NCI-H2029 treated with DMSO at 0.1 percent for 48 hours (cell line): Measurements from ENCODE around the gene ADAM22.
"Not testable (repeated sequence)": the region's sequence is repeated elsewhere in the genome, so short reads cannot be mapped to it uniquely, and the experiment has no call there.

Experiments
- DNase-seq: peaks from one replicate; lab custom pipeline; 2025; lab: John Stamatoyannopoulos, UW

Gene ADAM22

DNA sequence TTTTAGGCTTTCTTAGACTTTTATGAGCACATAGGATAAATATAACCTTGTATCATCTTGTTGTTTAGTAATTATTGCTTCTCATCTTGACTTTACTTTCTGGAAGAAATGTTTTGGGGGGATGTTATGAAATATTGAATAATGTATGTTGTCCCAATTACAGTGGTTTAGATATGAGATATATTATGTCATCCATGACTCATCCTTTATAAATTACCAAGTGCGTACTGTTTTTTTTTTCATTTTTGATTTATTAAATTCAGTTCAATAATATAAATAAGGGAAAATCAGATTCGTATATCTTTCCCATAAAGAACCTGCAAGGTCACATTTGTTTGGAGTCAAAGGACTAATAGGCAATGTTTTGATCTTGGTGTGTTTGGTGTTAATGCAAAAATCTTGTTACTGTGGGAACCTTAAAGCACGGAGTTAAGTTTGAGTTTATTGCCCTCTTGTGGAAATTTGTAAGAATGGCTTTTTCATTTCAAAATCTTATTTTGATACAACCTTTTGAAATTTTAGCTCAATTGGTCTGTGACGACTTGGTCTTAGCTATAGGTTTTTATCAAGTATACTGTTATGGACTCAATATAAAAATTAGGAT, 177.2 kb downstream of the ADAM22 start:
- DNase-seq = peak; percentile 39

DNA sequence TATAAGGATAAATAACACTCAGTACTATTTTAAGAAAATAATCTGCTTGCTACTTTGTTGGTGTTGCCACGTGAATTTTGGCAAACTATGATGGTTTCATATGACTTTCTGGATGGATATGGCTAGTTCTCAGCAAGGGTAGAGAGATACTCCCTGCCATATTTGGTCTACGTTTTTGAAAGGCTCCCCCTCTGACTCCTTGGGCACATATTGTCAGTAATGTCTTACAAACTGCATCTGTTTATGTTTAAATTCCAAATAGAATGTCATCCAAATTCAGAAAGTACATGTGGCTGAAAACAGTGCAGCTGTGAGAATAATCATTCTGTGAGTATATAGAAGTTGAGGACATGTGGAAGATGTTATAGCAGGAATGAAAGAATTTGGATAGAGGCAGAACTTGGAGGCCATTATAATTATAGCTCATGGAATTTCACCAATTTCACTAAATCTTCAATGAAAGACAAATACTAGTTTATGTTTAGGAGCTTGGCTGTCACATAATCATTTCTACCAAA, 178.0 kb downstream of the ADAM22 start:
- DNase-seq = no peak

DNA sequence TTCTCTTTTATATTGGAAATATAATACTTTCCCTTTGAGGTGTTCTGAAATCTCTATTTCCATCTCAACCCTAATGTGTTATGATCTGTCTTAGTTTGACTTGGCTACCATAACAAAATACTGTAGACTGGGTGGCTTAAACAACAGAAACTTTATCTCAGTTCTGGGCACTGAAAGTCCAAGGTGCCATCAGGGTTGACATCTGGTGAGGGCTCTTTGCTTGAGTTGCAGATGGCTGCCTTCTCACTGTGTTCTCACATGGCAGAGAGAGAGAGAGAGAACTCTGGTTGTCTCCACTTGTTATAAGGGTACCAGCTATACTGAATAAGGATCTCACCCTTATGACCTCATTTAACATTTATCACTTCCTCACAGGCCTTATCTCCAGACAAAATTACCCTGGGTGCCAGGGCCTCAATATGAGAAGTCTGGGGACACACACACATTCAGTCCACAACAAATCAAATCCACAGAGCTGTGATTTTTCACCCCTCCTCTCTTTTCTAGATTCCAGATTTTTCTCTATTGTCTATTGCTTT, 181.3 kb downstream of the ADAM22 start:
- no peak for DNase-seq

DNA sequence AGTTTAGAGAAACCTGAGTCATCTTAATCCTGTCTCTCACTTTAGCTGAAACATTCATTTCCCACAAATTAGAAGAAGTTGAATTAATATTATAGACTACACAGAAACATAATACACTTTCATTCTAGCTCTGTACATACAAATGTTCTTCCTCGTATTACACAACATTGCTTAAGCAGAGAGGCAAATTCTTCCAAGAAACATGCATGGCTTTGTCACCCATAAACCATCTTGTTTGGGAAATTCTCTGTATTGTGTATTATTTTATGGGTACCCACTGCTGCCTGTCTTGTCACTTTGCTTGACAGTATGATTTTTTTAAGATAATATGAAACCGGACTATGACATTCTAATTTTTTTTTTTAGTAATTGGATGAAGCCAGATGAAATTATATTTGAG, 181.8 kb downstream of the ADAM22 start:
- DNase-seq = no peak

DNA sequence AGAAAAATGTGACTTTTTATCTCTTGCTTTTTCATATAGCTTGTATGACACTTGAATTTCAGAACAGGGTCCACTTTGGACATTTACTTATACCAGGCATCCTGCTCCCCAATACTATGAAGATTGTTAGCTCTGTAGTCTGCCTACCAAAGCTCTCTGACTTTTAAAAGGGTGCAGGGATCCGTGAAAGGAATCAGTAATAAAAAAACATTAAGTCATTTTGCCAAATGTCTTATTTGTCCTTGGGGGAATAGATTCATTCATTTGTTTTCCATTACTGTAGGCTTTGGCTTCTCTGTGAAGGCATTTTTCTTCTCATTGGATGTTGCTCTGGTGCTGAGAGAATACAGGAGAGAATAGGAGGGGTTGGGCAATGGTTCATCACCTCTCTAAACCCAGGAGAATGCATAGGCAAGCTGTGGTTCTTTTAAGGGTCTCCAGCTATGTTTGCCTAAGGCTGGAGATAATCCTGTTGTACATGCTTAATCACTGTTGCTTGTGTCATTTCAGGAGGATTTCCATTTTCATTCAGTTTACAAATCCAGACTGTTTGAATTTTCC, 182.3 kb downstream of the ADAM22 start:
- no peak for DNase-seq

DNA sequence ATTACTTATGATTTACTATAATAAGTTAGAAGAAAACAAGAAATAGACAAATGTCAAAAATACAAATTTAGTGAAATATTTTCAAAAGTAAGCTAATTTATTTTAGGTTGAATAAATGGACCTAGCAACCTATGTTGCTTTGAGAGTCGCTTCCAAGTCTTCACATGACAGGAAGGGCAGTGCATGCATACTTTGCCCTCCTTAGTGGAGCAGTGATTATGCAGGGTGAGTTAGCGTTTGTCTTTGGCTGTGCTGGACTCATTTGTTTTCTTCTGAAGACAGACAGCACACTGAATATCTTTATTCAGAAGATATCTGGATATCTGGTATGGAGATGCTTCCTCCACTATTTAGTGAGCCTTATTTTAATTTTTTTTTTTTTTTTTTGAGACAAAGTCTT, 183.3 kb downstream of the ADAM22 start:
- no peak for DNase-seq

DNA sequence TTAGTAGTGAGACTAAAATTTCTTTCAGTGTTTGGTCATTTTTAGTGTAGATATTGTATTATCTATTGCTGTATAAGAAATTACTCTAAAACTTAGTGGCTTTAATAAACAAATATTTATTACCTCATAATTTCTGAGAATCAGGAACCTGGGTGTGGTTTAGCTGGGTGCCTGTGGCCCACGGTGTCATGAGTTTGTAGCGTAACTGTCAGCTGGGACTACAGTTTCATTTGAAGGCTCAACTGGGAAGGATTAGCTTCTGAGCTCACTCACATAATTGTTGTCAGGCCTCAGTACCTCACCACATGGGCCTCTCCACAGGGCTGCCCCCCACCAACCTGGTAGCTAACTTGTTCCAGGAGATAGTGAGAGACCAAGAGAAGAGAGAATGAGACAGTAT, 187.3 kb downstream of the ADAM22 start:
- no peak for DNase-seq

DNA sequence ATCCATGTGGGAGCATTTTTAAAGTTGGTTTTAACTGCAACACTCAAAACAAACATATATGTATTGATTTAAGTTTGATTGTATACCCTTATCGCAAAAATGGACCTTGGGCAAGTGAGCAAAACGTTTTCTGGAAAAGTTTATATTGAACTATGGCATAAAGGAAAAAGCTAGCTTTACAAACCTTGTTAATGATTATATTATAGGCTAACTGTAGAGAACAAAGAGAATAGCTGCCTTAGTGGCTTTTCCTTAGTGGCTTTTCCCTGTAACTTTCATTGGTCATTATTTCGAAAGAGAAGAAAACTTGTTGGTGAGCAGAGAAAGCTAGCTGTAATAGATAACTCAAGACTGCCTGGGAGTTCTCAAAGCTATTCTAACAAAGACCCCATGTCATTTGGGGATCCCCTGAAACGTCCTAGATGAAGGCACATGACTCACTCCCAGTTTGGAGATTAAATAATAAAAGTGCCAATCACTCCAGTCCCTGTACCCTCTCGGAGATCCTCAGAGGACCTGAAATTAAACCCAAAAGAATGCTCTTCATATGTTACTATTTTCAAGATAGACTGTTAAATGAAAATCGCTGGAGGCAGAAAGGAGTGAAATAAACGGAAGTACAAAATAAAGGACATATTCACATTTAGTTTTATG, 193.7 kb downstream of the ADAM22 start:
- no peak for DNase-seq

DNA sequence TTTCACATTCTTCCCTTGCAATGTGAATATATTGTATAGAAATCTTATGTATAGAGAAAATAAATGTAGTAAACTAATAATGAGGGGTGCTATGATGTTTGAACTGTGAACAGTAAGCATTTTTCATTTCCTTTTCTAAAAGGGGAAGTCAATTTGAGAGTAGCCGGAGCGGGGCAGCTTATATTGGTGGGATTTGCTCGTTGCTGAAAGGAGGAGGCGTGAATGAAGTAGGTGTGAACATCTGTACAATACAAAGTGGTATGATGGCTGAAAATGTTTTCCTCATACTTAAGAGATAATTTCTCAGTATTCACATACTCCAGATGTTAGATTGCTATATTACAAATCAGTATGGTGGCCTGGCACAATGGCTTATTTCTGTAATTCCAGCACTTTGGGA, 198.7 kb downstream of the ADAM22 start:
- no peak for DNase-seq

DNA sequence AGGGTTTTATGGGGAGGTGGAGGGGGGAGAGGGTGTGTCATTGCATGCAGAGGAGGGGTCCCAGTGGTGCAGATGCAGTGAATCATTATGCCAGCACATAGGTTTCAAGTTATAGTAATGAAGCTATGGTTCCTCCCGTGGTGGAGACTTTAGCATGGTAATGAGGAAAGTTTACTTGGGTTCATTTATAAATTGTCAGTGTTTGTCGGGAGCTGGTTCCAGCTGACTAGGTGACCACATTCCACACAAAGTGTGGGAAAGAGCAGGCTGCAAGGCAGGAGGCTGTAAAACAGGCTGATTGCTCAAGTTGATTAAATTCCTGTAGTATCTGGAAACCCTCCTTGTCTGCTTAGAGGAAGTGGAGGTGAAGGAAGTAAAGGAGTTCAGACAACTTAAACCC, 206.9 kb downstream of the ADAM22 start:
- DNase-seq = no peak

DNA sequence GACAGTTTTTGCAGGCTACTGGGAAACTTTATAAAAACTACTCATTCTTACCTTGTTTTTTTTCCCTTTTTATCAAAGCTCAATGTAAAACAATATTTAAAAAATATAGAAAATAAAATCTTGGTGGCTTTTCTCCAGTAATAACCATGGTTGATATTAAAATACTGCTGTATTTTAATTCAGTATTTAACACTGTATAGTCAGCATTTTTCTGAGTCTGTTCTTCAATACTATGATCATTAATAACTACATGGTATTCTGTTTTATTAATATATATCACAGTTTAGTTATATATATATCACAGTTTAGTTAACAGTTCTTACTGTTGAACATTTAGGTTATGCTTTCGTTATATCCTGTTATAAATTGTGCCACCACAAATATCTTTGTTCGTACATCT, 207.4 kb downstream of the ADAM22 start:
- DNase-seq = no peak

DNA sequence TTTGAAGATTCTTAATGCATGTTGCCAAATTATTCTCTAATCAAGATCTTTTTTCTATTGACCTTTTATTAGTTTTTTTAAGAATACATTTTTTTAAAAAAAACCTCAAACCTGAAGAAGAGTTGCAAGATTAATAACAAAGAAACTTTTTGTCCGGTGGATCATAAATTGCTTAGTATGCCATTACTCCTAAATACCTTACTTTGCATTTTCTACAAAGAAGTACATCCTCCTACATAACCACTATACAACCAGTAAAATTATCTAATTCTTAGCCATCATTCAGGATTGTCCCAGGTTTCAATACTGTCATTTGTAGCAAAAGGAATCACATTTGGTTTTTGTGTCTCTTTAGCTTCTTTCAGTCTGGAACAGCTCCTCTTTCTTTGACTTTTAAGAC, 207.9 kb downstream of the ADAM22 start:
- no peak for DNase-seq

DNA sequence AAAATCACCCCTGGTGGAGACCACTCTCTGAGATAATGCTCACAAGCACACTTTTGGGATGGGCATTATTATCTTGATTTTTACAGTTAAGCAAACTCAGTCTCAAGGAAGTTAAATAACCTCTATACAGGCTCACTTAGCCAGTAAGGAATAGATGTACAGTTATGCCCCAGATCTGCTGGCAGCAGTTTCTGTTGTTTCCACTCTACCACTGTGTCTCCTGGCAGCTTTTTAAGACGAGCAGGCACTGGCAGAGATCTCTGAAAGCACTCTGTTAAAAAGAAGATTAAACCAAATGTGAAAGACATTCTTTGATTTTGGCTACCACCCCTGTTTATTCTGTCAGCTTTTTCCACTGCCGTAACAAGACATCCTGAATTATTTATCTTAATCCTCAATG, 212.6 kb downstream of the ADAM22 start:
- no peak for DNase-seq

DNA sequence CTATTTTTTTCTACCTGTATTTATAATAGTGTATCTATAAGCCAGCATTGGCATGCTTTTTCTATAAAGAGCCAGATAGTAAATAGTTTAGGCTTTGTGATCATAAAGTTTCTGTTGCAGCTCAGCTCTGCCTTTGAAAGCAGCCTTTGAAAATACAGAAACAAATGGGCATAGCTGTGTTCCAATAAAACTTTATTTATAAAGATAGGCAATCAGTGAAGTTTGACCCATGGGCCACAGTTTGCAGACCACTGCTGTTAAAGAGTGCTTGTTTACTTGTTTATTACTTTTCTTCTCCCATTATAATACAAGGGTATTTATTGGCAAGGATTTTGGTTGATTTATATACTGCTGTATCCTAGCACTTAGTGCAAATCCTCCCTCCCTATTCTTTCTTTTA, 213.3 kb downstream of the ADAM22 start:
- DNase-seq = no peak

DNA sequence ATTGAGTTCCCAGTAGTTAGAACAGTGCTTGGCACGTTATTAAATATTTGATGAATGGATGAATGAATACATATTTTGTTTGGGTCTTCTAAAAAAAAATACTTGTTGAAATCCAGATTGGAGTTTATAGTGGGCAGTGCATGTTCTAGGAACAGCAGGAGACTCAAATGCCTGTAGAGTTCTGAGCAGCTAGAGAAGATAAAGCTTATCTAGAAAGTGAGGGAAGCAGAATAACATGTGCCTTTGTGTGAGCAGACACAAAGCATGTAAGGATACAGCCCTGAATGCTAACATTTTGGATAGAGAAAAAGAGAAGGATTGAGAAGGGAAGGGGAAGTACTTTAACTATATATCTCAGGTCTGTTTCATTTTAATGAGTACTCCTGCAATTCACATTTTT, 213.9 kb downstream of the ADAM22 start:
- DNase-seq = no peak

DNA sequence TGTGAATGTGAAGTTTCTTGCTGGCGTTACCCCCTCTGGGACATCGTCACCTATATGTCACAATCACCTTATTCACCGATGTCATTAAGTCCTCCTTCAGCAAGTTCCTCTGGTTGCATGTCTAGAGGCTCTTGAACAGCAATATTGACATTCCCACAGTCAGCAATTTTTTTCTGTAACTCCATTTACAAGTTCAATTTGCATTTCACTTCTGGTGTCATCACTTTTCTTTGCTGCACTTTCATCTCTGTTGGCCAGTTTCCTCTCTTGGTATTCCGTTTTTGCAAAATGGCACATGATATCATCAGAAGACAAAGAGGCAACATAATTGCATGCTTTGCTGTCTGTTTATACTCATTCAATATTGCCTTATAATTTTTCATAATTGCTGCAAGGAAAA, 216.0 kb downstream of the ADAM22 start:
- no peak for DNase-seq

DNA sequence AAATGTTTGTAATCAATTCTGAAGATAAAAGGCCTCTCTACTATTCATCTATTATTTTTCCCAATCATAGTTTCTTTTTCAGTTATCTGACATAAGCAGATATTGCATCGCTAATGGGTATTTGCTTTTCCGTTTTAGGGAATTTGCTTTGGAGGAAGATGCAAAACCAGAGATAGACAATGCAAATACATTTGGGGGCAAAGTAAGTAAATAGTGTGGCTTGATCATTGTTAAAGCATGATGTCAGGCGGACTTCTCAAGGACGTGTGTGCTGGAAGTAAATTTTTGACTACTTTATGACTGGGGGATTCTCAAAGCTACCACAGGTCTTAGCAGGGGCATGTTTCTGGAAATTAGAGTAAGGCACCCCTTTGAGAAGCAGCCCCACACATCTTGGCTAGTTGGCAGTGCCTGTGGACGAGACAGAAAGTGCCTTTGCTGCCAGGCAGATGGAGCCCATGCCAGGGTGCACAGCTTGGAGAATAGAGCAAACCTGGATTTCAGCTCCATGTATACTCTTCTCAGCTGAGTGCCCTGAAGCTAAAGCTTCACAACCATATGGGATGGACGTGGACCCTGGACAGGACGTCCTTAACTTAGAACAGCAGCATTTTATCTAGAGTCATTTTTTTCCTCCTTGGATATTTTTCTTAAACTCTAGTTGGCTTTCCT, 217.2 kb downstream of the ADAM22 start:
- DNase-seq = no peak

DNA sequence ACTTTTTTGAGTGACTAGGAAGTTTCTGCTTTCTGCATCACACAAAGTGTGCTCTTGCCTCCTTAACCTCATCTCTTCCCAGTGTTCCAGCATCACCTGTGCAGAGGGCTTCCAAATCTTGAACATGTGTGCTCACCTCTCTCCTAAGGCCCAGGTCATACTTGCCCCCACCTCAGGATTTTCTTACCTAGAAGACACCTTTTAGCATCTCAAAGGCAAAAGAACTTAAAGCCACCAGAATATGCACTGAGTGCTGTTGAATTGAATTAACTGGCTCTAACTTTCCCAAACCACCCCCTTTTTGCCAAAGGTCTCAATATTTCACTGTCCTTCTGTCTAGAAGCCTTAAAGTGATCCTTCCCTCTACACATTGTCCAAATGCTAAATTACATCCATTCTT, 219.3 kb downstream of the ADAM22 start:
- no peak for DNase-seq

DNA sequence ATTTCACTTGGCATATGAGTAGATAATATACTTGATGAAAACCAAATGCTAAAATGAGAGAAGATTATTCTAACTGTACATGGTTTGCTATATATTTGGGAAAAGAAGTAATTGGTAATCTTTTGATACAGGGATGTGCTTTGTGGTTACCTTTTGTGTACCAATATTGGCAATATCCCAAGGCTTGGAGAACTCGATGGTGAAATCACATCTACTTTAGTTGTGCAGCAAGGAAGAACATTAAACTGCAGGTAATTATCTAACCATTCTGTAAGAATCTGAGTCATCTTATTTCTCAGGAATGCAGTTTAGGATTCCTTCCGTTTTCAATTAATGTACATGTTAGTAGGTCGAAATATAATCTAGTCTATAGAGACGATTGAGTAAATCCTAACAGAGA, 221.7 kb downstream of the ADAM22 start:
- no peak for DNase-seq

DNA sequence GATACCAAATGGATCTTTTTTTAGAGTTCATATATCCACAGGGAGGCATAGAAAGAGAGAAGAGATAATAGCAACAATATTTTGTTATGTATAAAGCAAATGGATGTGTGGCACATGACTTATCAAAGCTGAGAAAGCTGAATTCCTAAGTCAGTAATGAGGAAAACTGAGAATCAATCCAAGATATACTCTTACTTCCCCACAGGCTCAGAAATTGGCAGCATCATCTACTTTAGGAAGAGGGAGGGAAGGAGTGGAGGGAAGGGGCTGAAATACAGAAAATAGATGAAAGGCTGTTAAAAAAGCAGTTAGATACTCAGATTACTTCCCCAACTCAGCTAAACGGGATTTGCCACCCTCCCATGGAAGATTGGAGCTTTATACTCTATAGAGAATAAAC, 222.3 kb downstream of the ADAM22 start:
- DNase-seq = no peak

DNA sequence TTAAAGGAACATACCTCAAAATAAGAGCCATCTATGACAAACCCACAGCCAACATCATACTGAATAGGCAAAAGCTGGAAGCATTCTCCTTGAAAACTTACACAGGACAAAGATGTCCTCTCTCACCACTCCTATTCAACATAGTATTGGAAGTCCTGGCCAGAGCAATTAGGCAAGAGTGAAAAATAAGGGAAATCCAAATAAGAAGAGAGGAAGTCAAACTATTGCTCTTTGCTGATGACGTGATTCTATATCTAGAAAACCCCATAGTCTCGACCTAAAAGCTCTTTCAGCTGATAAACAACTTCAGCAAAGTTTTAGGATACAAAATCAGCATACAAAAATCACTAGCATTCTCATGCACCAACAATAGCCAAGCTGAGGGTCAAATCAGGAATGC, 225.7 kb downstream of the ADAM22 start:
- DNase-seq = not testable (repeated sequence)

DNA sequence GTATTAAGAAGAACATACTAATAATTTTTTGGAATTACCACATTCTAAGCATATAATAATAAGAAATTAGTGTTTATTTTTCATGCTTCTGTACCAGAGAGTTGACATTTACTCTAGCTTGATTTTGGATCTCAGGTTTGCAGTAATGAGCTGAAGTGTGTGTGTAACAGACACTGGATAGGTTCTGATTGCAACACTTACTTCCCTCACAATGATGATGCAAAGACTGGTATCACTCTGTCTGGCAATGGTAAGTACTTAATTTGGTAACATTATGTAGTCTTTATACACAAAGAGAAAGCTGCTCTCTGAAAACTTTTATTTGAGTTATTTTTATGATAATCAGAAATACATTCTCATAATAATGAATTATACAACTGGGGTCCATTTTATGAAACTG, 231.6 kb downstream of the ADAM22 start:
- DNase-seq = no peak

DNA sequence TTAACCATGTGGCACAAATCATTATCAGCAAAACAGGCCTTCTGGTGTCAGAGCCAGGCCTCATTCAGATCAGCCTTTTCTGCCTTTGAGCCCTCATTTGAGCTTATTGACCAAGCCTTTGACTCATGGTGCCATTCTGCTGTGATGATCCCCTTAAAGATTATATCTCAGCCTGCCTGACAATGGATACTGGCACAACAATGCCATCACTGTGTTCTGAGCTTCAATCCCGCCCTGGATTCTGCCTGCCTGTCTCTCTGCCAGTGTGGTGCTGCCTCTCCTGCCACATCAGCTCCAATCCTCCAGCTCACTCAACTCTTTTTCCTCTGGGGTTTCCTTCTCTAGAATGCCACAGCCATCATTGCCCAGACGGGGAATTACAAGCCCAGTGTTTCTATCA, 233.2 kb downstream of the ADAM22 start:
- DNase-seq = no peak
